Measurements from ENCODE around the gene SORL1-AS1.

DNA sequence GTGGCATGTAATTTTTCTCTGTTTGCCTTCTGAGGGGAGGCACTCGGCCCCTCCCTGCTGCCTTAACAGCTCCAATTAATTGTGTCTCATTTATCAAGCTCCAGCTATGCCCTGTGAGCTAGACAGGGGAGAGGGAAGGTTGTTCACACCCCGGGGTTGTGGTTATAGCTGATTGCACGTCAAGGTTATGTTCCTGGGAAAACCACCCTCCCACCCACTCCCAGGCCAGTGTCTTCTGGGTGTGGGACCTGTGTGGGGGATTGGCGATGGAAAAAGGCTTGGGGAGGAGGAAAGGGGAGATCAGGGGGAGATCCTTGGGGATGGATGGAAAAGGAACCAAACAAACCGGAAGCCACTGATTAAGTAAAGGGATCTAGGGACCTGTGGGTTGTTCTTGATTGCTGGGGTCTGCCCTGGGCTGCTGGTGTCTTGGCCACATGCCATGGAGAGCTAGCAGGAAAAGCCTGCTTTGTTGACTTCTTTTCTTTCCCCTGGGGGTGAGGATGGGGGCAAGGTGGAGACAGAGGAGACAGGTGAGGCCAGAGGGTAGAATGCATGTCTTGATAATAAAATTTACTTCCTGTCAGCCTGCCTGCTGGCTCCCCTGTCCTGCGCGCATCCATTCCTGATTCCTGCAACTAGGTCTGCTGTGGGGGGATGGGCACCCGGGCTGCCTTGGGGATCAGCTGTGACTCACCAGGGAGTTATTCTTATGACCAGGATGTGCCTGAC is 13.5 kb upstream of the SORL1-AS1 start:
- TF ChIP-seq, protein P1, sequence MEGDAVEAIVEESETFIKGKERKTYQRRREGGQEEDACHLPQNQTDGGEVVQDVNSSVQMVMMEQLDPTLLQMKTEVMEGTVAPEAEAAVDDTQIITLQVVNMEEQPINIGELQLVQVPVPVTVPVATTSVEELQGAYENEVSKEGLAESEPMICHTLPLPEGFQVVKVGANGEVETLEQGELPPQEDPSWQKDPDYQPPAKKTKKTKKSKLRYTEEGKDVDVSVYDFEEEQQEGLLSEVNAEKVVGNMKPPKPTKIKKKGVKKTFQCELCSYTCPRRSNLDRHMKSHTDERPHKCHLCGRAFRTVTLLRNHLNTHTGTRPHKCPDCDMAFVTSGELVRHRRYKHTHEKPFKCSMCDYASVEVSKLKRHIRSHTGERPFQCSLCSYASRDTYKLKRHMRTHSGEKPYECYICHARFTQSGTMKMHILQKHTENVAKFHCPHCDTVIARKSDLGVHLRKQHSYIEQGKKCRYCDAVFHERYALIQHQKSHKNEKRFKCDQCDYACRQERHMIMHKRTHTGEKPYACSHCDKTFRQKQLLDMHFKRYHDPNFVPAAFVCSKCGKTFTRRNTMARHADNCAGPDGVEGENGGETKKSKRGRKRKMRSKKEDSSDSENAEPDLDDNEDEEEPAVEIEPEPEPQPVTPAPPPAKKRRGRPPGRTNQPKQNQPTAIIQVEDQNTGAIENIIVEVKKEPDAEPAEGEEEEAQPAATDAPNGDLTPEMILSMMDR (IDR thresholded peaks at IDR 0.05), result no peak
- no peak for TF ChIP-seq ZFX (IDR thresholded peaks at IDR 0.05; ENCODE audit: borderline replicate concordance)
